Measurements from ENCODE around the gene MYBPC1. TPM values are rescaled to one million over a fixed set of nuclear protein-coding genes. Genes with fewer than 3 reads are reported as not detected.

Gene MYBPC1
- total RNA-seq, 1 experiment from 2014 or later, result not detected

DNA sequence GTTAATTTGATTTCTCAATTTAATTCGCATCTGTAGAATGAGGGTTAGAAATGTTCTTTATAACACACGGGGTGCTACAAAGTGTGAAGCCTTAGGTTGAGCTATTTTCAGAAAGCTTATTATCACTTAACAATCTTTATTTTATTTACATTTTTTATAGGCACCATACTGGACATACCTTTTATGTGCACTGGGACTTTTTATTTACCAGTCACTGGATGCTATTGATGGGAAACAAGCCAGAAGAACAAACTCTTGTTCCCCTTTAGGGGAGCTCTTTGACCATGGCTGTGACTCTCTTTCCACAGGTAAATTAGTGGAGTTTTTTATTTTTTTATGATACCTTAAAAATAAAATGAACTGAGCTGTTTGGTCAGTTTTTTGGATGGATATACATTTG, 119.2 kb downstream of the MYBPC1 start:
- no peak overlapping the region for H3K56ac ChIP-seq (ENCODE audit: insufficient read length, low read depth, low read length)
- no peak overlapping the region for H4K8ac ChIP-seq (replicated peaks; ENCODE audit: insufficient read length, low read depth, low read length)
- no peak overlapping the region for H3K14ac ChIP-seq (ENCODE audit: insufficient read depth, low read length)
- no CpG with 5 or more reads among the region's 2 CpGs for WGBS (ENCODE audit: extremely low coverage, insufficient read length, low lambda C conversion rate)
- Mint-ChIP-seq H3K4me3 (no peak overlapping the region), H3K4me1 (peaks cover 3 to 4% of the 10 kb centered on the region in 2 experiments; a peak in 2 of 4 replicates), H3K36me3 (ENCODE audit: insufficient read depth in 1 of 3, low read depth in 3 of 3) (no peaks in the 10 kb centered on the region), H3K27ac (no peak overlapping the region), H3K9me3 (no peaks in the 10 kb centered on the region), H3K27me3 (ENCODE audit: low read depth) (no peaks in the 10 kb centered on the region)
- no peak overlapping the region for H2BK120ac ChIP-seq (ENCODE audit: low read depth, low read length, poor library complexity, severe bottlenecking)
- H3K4me2 ChIP-seq (ENCODE audit: insufficient read depth, insufficient read length, low read length), result no peak overlapping the region
- H2BK12ac ChIP-seq (ENCODE audit: insufficient read length, low read depth, low read length), result no peak overlapping the region
- DNase-seq, result no peak
- no peak overlapping the region for H3K9ac ChIP-seq (ENCODE audit: extremely low read depth, insufficient read length, low read length)
- no peak overlapping the region for H2AK5ac ChIP-seq (ENCODE audit: insufficient read length, low read length)
- TF ChIP-seq, protein P1, sequence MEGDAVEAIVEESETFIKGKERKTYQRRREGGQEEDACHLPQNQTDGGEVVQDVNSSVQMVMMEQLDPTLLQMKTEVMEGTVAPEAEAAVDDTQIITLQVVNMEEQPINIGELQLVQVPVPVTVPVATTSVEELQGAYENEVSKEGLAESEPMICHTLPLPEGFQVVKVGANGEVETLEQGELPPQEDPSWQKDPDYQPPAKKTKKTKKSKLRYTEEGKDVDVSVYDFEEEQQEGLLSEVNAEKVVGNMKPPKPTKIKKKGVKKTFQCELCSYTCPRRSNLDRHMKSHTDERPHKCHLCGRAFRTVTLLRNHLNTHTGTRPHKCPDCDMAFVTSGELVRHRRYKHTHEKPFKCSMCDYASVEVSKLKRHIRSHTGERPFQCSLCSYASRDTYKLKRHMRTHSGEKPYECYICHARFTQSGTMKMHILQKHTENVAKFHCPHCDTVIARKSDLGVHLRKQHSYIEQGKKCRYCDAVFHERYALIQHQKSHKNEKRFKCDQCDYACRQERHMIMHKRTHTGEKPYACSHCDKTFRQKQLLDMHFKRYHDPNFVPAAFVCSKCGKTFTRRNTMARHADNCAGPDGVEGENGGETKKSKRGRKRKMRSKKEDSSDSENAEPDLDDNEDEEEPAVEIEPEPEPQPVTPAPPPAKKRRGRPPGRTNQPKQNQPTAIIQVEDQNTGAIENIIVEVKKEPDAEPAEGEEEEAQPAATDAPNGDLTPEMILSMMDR (conservative IDR thresholded peaks at IDR 0.05), result no peak
- H4K5ac ChIP-seq (ENCODE audit: insufficient read length, low read depth, low read length), result no peak overlapping the region
- H4K20me1 ChIP-seq (ENCODE audit: control insufficient read depth, insufficient read depth, insufficient read length), result no peaks in the 10 kb centered on the region
- H3K9me3 ChIP-seq (ENCODE audit: control insufficient read depth, low read depth, low read length), result no peaks in the 10 kb centered on the region
- no peaks in the 10 kb centered on the region for H3K4me1 ChIP-seq (ENCODE audit: insufficient read depth, low read length)
- no peak overlapping the region for H3K27ac ChIP-seq (ENCODE audit: insufficient read length, low read depth, low read length)
- H3K23ac ChIP-seq (ENCODE audit: insufficient read length, low read depth, low read length), result no peak overlapping the region
- no peaks in the 10 kb centered on the region for H3K27me3 ChIP-seq (ENCODE audit: insufficient read depth, low read length)
- no peak overlapping the region for H3T11ph ChIP-seq (ENCODE audit: low read length)
- H2BK20ac ChIP-seq (ENCODE audit: low read depth, low read length, poor library complexity, severe bottlenecking), result no peak overlapping the region
- no peaks in the 10 kb centered on the region for H3K79me2 ChIP-seq (ENCODE audit: insufficient read depth, low read length)
- H2AFZ ChIP-seq (ENCODE audit: low read length), result no peak overlapping the region
- no peaks in the 10 kb centered on the region for H3K79me1 ChIP-seq (ENCODE audit: insufficient read depth, low read depth, low read length, poor library complexity, severe bottlenecking)
- H3K4ac ChIP-seq (ENCODE audit: low read depth, low read length), result no peak overlapping the region
- no peaks in the 10 kb centered on the region for H3K23me2 ChIP-seq (ENCODE audit: insufficient read length, low read depth, low read length, poor library complexity, severe bottlenecking)
- no peak overlapping the region for H2BK5ac ChIP-seq (ENCODE audit: insufficient read length, low read length)
- no peak overlapping the region for H3K18ac ChIP-seq (ENCODE audit: insufficient read length, low read depth, low read length)
- H4K91ac ChIP-seq (ENCODE audit: insufficient read length, low read depth, low read length), result no peak overlapping the region
- no peak overlapping the region for H2BK15ac ChIP-seq (ENCODE audit: low read depth, low read length)
